ENCODE measurements around the gene ZBBX.

DNA sequence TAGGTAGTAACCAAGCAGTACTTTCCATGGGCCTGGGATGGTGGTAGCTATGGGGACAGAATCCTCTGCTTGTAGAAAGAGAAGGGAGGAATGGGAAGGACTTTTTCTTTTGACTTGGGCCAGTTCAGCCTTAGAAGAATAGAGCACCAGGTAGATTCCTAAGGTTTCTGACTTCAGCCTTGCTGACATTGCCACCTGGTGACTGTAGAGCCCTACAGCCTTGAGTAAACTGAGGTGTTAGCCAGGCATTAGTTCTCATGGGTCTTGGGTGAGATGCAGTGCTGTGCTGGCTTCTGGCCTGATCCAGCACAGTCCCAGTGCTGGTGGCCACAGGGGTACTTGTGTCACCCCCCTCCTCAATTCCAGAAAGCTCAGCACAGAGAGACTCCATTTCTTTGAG lies 171.1 kb downstream of the ZBBX start:
- TF ChIP-seq, protein P1, sequence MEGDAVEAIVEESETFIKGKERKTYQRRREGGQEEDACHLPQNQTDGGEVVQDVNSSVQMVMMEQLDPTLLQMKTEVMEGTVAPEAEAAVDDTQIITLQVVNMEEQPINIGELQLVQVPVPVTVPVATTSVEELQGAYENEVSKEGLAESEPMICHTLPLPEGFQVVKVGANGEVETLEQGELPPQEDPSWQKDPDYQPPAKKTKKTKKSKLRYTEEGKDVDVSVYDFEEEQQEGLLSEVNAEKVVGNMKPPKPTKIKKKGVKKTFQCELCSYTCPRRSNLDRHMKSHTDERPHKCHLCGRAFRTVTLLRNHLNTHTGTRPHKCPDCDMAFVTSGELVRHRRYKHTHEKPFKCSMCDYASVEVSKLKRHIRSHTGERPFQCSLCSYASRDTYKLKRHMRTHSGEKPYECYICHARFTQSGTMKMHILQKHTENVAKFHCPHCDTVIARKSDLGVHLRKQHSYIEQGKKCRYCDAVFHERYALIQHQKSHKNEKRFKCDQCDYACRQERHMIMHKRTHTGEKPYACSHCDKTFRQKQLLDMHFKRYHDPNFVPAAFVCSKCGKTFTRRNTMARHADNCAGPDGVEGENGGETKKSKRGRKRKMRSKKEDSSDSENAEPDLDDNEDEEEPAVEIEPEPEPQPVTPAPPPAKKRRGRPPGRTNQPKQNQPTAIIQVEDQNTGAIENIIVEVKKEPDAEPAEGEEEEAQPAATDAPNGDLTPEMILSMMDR (IDR thresholded peaks at IDR 0.05) = no peak
- no peak for TF ChIP-seq POLR2A (IDR thresholded peaks at IDR 0.05)

All from suprapubic skin (tissue), 3 donors.